Activated T-cell treated with anti-CD3 and anti-CD28 coated beads, Interleukin-2, amount 50 U/mL, for 4 hours (primary cell): ENCODE measurements around the gene NPTN. TPM values are rescaled to one million over a fixed set of nuclear protein-coding genes. Genes with fewer than 3 reads are reported as not detected.

Source experiments
- ATAC-seq, 2 donors: fragments of 200-7000 bp; cut with Tn5 transposase; one replicate each; pipeline ENCODE4 v1.10.0; 2021
- DNase-seq: peaks from one replicate; pipeline ENCODE4 v3.0.0-alpha.2; 2020
- H3K27me3 Mint-ChIP-seq: one replicate; pipeline ENCODE4 v1.8.0; 2021; ENCODE audit warnings: low read depth, mixed read lengths
- H3K36me3 Mint-ChIP-seq: one replicate; pipeline ENCODE4 v1.8.0; 2022; ENCODE audit warnings: mixed read lengths; ENCODE audit not compliant: insufficient read depth
- H3K4me1 Mint-ChIP-seq: one replicate; pipeline ENCODE4 v1.8.0; 2021; ENCODE audit warnings: low read depth, mixed read lengths
- H3K4me3 Mint-ChIP-seq: one replicate; pipeline ENCODE4 v1.8.0; 2021; ENCODE audit warnings: mild to moderate bottlenecking, moderate library complexity, mixed read lengths
- H3K9me3 Mint-ChIP-seq: one replicate; pipeline ENCODE4 v1.8.0; 2021; ENCODE audit warnings: mixed read lengths
- total RNA-seq, 3 donors: library from RNA; stranded (reverse); gene quantifications; one replicate each; pipeline ENCODE4 v1.2.1, GENCODE V29; 2021

Gene NPTN
- total RNA-seq, 3 donors from 2014 or later: 65.5 to 68.1 (median 67.7) TPM

GRCh38 chr15:73601451-73602445 lies 31.4 kb downstream of the NPTN start:
- peaks cover 2% of the 10 kb centered on the region for H3K36me3 Mint-ChIP-seq
- no peaks in the 10 kb centered on the region for H3K9me3 Mint-ChIP-seq
- no peak overlapping the region for H3K4me3 Mint-ChIP-seq
- ATAC-seq (no peak), DNase-seq (no peak)
- H3K27me3 Mint-ChIP-seq: no peaks in the 10 kb centered on the region
- peaks cover 24% of the 10 kb centered on the region for H3K4me1 Mint-ChIP-seq

GRCh38 chr15:73600413-73601335 lies 32.5 kb downstream of the NPTN start:
- DNase-seq (no peak), ATAC-seq (no peak)
- Mint-ChIP-seq H3K9me3 (no peaks in the 10 kb centered on the region), H3K4me3 (no peak overlapping the region), H3K36me3 (peaks cover 3% of the 10 kb centered on the region), H3K27me3 (no peaks in the 10 kb centered on the region), H3K4me1 (peaks cover 30% of the 10 kb centered on the region)

- Mint-ChIP-seq H3K36me3 (peaks cover 2% of the 10 kb centered on the region), H3K4me3 (no peak overlapping the region), H3K9me3 (no peaks in the 10 kb centered on the region), H3K4me1 (peaks cover 30% of the 10 kb centered on the region), H3K27me3 (no peaks in the 10 kb centered on the region)
- ATAC-seq (no peak), DNase-seq (no peak)
These were observed 33.3 kb downstream of the NPTN start for GRCh38 chr15:73599934-73600333.

GRCh38 chr15:73598530-73599160 lies 34.5 kb downstream of the NPTN start:
- H3K27me3 Mint-ChIP-seq: no peaks in the 10 kb centered on the region
- no peak for ATAC-seq
- peaks cover 4% of the 10 kb centered on the region for H3K36me3 Mint-ChIP-seq
- no peak overlapping the region for H3K4me3 Mint-ChIP-seq
- H3K9me3 Mint-ChIP-seq: no peaks in the 10 kb centered on the region
- no peak for DNase-seq
- H3K4me1 Mint-ChIP-seq: peaks cover 34% of the 10 kb centered on the region

GRCh38 chr15:73597036-73597638 lies 36.1 kb downstream of the NPTN start:
- H3K4me3 Mint-ChIP-seq: no peak overlapping the region
- ATAC-seq (no peak), DNase-seq (no peak)
- no peaks in the 10 kb centered on the region for H3K9me3 Mint-ChIP-seq
- H3K27me3 Mint-ChIP-seq: no peaks in the 10 kb centered on the region
- H3K36me3 Mint-ChIP-seq: peaks cover 6% of the 10 kb centered on the region
- H3K4me1 Mint-ChIP-seq: peaks cover 35% of the 10 kb centered on the region

- H3K27me3 Mint-ChIP-seq: no peaks in the 10 kb centered on the region
- H3K9me3 Mint-ChIP-seq: no peaks in the 10 kb centered on the region
- ATAC-seq: no peak
- peaks cover 8% of the 10 kb centered on the region for H3K36me3 Mint-ChIP-seq
- no peak for DNase-seq
- no peak overlapping the region for H3K4me3 Mint-ChIP-seq
- H3K4me1 Mint-ChIP-seq: peaks cover 35% of the 10 kb centered on the region
These were observed 37.0 kb downstream of the NPTN start for GRCh38 chr15:73596174-73596573.

- peaks cover 30% of the 10 kb centered on the region for H3K4me1 Mint-ChIP-seq
- no peaks in the 10 kb centered on the region for H3K9me3 Mint-ChIP-seq
- H3K4me3 Mint-ChIP-seq: no peak overlapping the region
- DNase-seq (no peak), ATAC-seq (no peak)
- H3K27me3 Mint-ChIP-seq: no peaks in the 10 kb centered on the region
- H3K36me3 Mint-ChIP-seq: peaks cover 8% of the 10 kb centered on the region
These were observed 39.1 kb downstream of the NPTN start for GRCh38 chr15:73594109-73594508.

- Mint-ChIP-seq H3K4me1 (peaks cover 25% of the 10 kb centered on the region), H3K36me3 (peaks cover 9% of the 10 kb centered on the region), H3K27me3 (no peaks in the 10 kb centered on the region), H3K4me3 (no peak overlapping the region), H3K9me3 (no peaks in the 10 kb centered on the region)
- DNase-seq (no peak), ATAC-seq (no peak)
These were observed 39.7 kb downstream of the NPTN start for GRCh38 chr15:73593304-73594074.

- Mint-ChIP-seq H3K4me1 (peaks cover 6% of the 10 kb centered on the region), H3K36me3 (peaks cover 33% of the 10 kb centered on the region), H3K9me3 (no peaks in the 10 kb centered on the region), H3K4me3 (no peak overlapping the region), H3K27me3 (no peaks in the 10 kb centered on the region)
- ATAC-seq: no peak
- DNase-seq: no peak
These were observed 42.9 kb downstream of the NPTN start for GRCh38 chr15:73590263-73590662.

- no peaks in the 10 kb centered on the region for H3K9me3 Mint-ChIP-seq
- peaks cover 37% of the 10 kb centered on the region for H3K36me3 Mint-ChIP-seq
- H3K27me3 Mint-ChIP-seq: no peaks in the 10 kb centered on the region
- H3K4me3 Mint-ChIP-seq: no peak overlapping the region
- DNase-seq (no peak), ATAC-seq (no peak)
- H3K4me1 Mint-ChIP-seq: peaks cover 5% of the 10 kb centered on the region
These were observed 43.4 kb downstream of the NPTN start for GRCh38 chr15:73589766-73590165.

GRCh38 chr15:73585871-73586654 lies 47.1 kb downstream of the NPTN start:
- Mint-ChIP-seq H3K9me3 (no peaks in the 10 kb centered on the region), H3K36me3 (peaks cover 48% of the 10 kb centered on the region), H3K4me1 (no peaks in the 10 kb centered on the region), H3K27me3 (no peaks in the 10 kb centered on the region), H3K4me3 (no peak overlapping the region)
- no peak for DNase-seq
- no peak for ATAC-seq

GRCh38 chr15:73584699-73585420 lies 48.3 kb downstream of the NPTN start:
- ATAC-seq: no peak
- H3K9me3 Mint-ChIP-seq: no peaks in the 10 kb centered on the region
- DNase-seq: no peak
- no peak overlapping the region for H3K4me3 Mint-ChIP-seq
- H3K27me3 Mint-ChIP-seq: no peaks in the 10 kb centered on the region
- peaks cover 52% of the 10 kb centered on the region for H3K36me3 Mint-ChIP-seq
- no peaks in the 10 kb centered on the region for H3K4me1 Mint-ChIP-seq
